Measurements from ENCODE around the gene TUBA4A. TPM values are rescaled to one million over a fixed set of nuclear protein-coding genes. Genes with fewer than 3 reads are reported as not detected.

The TUBA4A gene
- total RNA-seq, 1 donor from 2014 or later, result 18.0 TPM

DNA sequence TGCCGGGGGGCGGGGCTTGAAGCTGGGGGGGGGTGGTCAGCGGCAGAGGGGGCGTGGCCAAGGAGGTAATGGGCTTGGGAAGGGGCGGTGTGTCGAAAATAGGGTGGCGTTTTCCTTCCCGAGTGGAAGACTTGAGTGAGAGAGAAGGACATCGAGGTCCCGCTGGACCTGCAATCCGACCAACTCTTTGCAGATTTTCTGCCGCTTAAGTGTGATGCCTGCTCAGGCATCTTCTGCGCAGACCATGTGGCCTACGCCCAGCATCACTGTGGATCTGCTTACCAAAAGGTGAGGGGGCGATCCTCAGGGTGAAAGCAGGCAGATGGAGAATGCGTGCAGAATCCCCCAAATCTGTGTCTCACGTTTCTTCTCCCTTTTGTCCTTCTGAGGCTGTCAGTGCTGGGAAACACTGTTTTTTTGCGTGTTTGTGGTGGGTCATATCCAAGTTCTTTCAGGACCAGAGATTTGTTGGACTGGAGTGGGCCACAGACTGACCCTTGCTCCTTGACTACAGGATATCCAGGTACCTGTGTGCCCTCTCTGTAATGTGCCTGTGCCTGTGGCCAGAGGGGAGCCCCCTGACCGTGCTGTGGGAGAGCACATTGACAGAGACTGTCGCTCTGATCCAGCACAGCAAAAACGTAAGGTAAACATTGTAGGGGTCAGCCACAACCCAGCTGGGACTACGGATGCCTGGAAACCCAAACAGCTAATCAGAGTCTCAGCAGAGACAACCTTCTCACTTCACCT, 46.4 kb downstream of the TUBA4A start:
- Histone ChIP-seq H3K9me3 (ENCODE audit: insufficient read depth, low read depth, low read length) (no peaks in the 10 kb centered on the region), H3K36me3 (ENCODE audit: insufficient read depth, low read length) (no peaks in the 10 kb centered on the region), H3K27me3 (ENCODE audit: insufficient read depth, low read length) (no peaks in the 10 kb centered on the region), H2AFZ (ENCODE audit: low read depth, low read length) (peak overlapping the region; percentile 43), H3K9ac (ENCODE audit: low read length) (peak overlapping the region; percentile 77), H4K20me1 (ENCODE audit: insufficient read depth, low read length) (peaks cover 15% of the 10 kb centered on the region), H3K4me1 (ENCODE audit: insufficient read depth, low read length) (peaks cover 16% of the 10 kb centered on the region), H3K79me2 (ENCODE audit: insufficient read depth, low read length) (peaks cover 6% of the 10 kb centered on the region), H3K4me3 (ENCODE audit: insufficient read depth, low read depth, low read length) (peak overlapping the region; percentile 66), H3K27ac (ENCODE audit: low read depth, low read length) (peak overlapping the region; percentile 75), H3K4me2 (ENCODE audit: low read length) (peak overlapping the region; percentile 83)
- TF ChIP-seq, protein P1, sequence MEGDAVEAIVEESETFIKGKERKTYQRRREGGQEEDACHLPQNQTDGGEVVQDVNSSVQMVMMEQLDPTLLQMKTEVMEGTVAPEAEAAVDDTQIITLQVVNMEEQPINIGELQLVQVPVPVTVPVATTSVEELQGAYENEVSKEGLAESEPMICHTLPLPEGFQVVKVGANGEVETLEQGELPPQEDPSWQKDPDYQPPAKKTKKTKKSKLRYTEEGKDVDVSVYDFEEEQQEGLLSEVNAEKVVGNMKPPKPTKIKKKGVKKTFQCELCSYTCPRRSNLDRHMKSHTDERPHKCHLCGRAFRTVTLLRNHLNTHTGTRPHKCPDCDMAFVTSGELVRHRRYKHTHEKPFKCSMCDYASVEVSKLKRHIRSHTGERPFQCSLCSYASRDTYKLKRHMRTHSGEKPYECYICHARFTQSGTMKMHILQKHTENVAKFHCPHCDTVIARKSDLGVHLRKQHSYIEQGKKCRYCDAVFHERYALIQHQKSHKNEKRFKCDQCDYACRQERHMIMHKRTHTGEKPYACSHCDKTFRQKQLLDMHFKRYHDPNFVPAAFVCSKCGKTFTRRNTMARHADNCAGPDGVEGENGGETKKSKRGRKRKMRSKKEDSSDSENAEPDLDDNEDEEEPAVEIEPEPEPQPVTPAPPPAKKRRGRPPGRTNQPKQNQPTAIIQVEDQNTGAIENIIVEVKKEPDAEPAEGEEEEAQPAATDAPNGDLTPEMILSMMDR (IDR thresholded peaks at IDR 0.05; ENCODE audit: insufficient read depth, low read depth, low read length), result no peak
- no peak for TF ChIP-seq EZH2 (IDR thresholded peaks at IDR 0.05; ENCODE audit: insufficient read depth, low read length)
- peaks cover 7% of the 10 kb centered on the region for H3K36me3 Mint-ChIP-seq (ENCODE audit: low read depth, unreplicated experiment)
- H3K9me3 Mint-ChIP-seq (ENCODE audit: unreplicated experiment), result no peaks in the 10 kb centered on the region
- H3K4me1 Mint-ChIP-seq (ENCODE audit: low read depth, unreplicated experiment), result peaks cover 11% of the 10 kb centered on the region
- no peak overlapping the region for H3K27ac Mint-ChIP-seq (ENCODE audit: unreplicated experiment)
- DNase-seq (ENCODE audit: low read depth), result no peak
- peaks cover 2% of the 10 kb centered on the region for H3K27me3 Mint-ChIP-seq (ENCODE audit: low read depth, unreplicated experiment)
- FAIRE-seq, result no peak
- peak overlapping the region; percentile 81 for H3K4me3 Mint-ChIP-seq (ENCODE audit: unreplicated experiment)

- Histone ChIP-seq H3K9me3 (ENCODE audit: insufficient read depth, low read depth, low read length) (no peaks in the 10 kb centered on the region), H3K9ac (ENCODE audit: low read length) (peak within 1 kb of the TSS; percentile 77), H3K79me2 (ENCODE audit: insufficient read depth, low read length) (peaks cover 6% of the 10 kb centered on the region), H3K27me3 (ENCODE audit: insufficient read depth, low read length) (no peaks in the 10 kb centered on the region), H3K27ac (ENCODE audit: low read depth, low read length) (peak within 1 kb of the TSS; percentile 75), H2AFZ (ENCODE audit: low read depth, low read length) (peak within 1 kb of the TSS; percentile 73), H3K4me1 (ENCODE audit: insufficient read depth, low read length) (peaks cover 16% of the 10 kb centered on the region), H3K4me3 (ENCODE audit: insufficient read depth, low read depth, low read length) (peak within 1 kb of the TSS; percentile 66), H3K4me2 (ENCODE audit: low read length) (peak within 1 kb of the TSS; percentile 83), H4K20me1 (ENCODE audit: insufficient read depth, low read length) (peaks cover 15% of the 10 kb centered on the region), H3K36me3 (ENCODE audit: insufficient read depth, low read length) (no peaks in the 10 kb centered on the region)
- Mint-ChIP-seq H3K4me1 (ENCODE audit: low read depth, unreplicated experiment) (peaks cover 11% of the 10 kb centered on the region), H3K9me3 (ENCODE audit: unreplicated experiment) (no peaks in the 10 kb centered on the region), H3K36me3 (ENCODE audit: low read depth, unreplicated experiment) (peaks cover 3% of the 10 kb centered on the region), H3K27ac (ENCODE audit: unreplicated experiment) (peak within 1 kb of the TSS; percentile 79), H3K4me3 (ENCODE audit: unreplicated experiment) (peak within 1 kb of the TSS; percentile 88), H3K27me3 (ENCODE audit: low read depth, unreplicated experiment) (peaks cover 2% of the 10 kb centered on the region)
- FAIRE-seq, result no peak
- TF ChIP-seq, protein P1 (IDR thresholded peaks at IDR 0.05; ENCODE audit: insufficient read depth, low read depth, low read length), result no peak
- no peak for TF ChIP-seq EZH2 (IDR thresholded peaks at IDR 0.05; ENCODE audit: insufficient read depth, low read length)
- DNase-seq (ENCODE audit: low read depth), result peak; percentile 72
These were observed 47.2 kb downstream of the TUBA4A start, which contains the start of gene ZFAND2B for GRCh38 chr2:219206328-219207133. Gene ZFAND2B (plus strand): TSS chr2:219206782. CDS start chr2:219206988, 206 bp downstream.

Measured in astrocyte (in vitro differentiated cells and primary cell).